RWPE1 (cell line): ENCODE data around the gene ZP4.

Source experiments
- CTCF ChIA-PET: fragments of 350-600 bp; sonication (Branson Sonifier 250); formaldehyde crosslinking; extraction: SDS; loops from one replicate; lab custom pipeline; 2021; lab: Yijun Ruan, JAX
- POLR2A ChIA-PET: fragments of 400-600 bp; formaldehyde crosslinking; extraction: SDS; loops from one replicate; lab custom pipeline; 2020; ENCODE audit warnings: antibody characterized with exemption; ENCODE audit not compliant: low non-redundant PET; lab: Yijun Ruan, JAX
- DNase-seq: peaks from one replicate; pipeline ENCODE4 v3.0.0; 2012; ENCODE audit warnings: low spot score
- H3K27ac ChIP-seq: fragments of 450-650 bp; 2 replicates; pipeline ENCODE4 v1.5.1; 2017
- CTCF ChIP-seq: fragments of 450-650 bp; conservative IDR thresholded peaks from 2 replicates; pipeline ENCODE4 v1.5.1; 2017; ENCODE audit warnings: low read depth, mild to moderate bottlenecking

ZP4 gene

GRCh38 chr1:237888143-237888542 lies 2.6 kb downstream of the ZP4 start:
- DNase-seq, result no peak
- no peak for TF ChIP-seq CTCF
- POLR2A ChIA-PET, result no interaction called here
- CTCF ChIA-PET, result interaction anchor here (0.5 to 0.6 kb wide), 2 partner anchors 172 to 502 kb away, joined by 3 read pairs; no protein-coding TSS in a partner anchor
- H3K27ac ChIP-seq, result no peak overlapping the region

GRCh38 chr1:237887542-237887941 lies 3.2 kb downstream of the ZP4 start:
- DNase-seq, result no peak
- POLR2A ChIA-PET, result no interaction called here
- CTCF ChIA-PET, result interaction anchor here (0.8 kb wide), 1 partner anchor 23 kb away, joined by 3 read pairs; no protein-coding TSS in a partner anchor
- no peak for TF ChIP-seq CTCF
- no peak overlapping the region for H3K27ac ChIP-seq

GRCh38 chr1:237884237-237884636 lies 6.5 kb downstream of the ZP4 start:
- no peak for TF ChIP-seq CTCF
- no peak overlapping the region for H3K27ac ChIP-seq
- ChIA-PET POLR2A (no interaction called here), CTCF (interaction anchor here (0.8 to 1.6 kb wide), 2 partner anchors 17 to 20 kb away, joined by 3 to 4 read pairs; no protein-coding TSS in a partner anchor)
- DNase-seq, result peak; percentile 50

- ChIA-PET POLR2A (no interaction called here), CTCF (interaction anchor here (0.6 to 0.7 kb wide), 2 partner anchors 384 to 891 kb away, joined by 3 to 6 read pairs; no protein-coding TSS in a partner anchor)
- H3K27ac ChIP-seq, result no peak overlapping the region
- peak; percentile 88 for DNase-seq
- TF ChIP-seq CTCF, result no peak
Observed at GRCh38 chr1:237879195-237879594, 11.5 kb downstream of the ZP4 start.

- no peak overlapping the region for H3K27ac ChIP-seq
- no peak for DNase-seq
- TF ChIP-seq CTCF, result no peak
- POLR2A ChIA-PET, result no interaction called here
- CTCF ChIA-PET, result interaction anchor here (1.3 kb wide), 1 partner anchor 14 kb away, joined by 3 read pairs; no protein-coding TSS in a partner anchor
Observed at GRCh38 chr1:237878406-237878805, 12.3 kb downstream of the ZP4 start.

GRCh38 chr1:237877631-237878030 lies 13.1 kb downstream of the ZP4 start:
- H3K27ac ChIP-seq, result no peak overlapping the region
- ChIA-PET POLR2A (interaction anchor here (0.6 kb wide), 1 partner anchor 1449 kb away, joined by 7 read pairs; no protein-coding TSS in a partner anchor), CTCF (interaction anchor here (1.3 kb wide), 1 partner anchor 13 kb away, joined by 3 read pairs; no protein-coding TSS in a partner anchor)
- no peak for DNase-seq
- TF ChIP-seq CTCF, result no peak
